Subcutaneous adipose tissue (tissue), 4 donors: ENCODE results near the gene IGFBP3. TPM values are rescaled to one million over a fixed set of nuclear protein-coding genes. Genes with fewer than 3 reads are reported as not detected.

ENCODE experiments used
- CTCF ChIP-seq: fragments of 450-650 bp; IDR thresholded peaks from one replicate; pipeline ENCODE4 v1.5.1; 2016; ENCODE audit warnings: low read depth, mild to moderate bottlenecking, control low read depth, antibody characterized with exemption, moderate library complexity
- total RNA-seq, 4 donors: library from RNA; depleted of rRNA; stranded (reverse); fragments of >200 nt; gene quantifications; one replicate each; pipeline ENCODE4 v1.1.0, GENCODE V29; 2016

IGFBP3 gene
- total RNA-seq, 4 donors from 2014 or later, result 551 to 1,271 (median 833) TPM

DNA sequence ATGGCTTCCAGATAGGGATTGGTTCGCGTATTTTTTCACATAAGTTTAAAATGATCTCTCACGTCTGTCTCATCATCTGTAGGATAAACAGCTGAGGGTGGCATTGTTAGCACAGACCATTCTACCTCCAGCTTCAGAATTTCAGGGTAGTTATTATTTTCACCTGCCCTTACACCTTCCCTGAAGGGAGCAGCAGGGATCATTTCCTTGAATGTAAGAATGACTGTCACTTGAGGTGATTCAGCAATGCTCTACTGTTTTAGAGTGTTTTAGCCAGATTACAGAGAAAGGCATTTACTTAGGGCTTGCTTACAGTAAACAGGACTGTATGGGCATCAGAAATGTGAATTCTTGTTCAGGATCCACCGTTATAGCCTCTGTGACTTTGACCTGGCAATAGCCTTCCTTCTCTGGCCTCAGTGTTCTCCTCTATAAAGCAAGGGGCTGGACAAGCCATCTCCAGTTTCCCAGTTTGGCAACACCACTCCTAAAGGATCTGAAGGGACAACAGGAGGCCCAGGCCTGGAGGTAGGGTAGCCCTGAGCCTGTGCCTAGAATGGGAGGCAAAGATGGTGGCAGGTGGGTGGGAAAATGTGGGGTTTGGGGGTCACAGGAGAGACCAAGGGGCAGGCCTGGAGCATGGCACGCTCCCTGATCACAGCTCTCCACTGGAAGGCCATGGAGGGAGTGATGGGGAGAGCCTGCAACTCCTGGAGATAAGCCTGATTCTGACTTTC, 34.0 kb downstream of the IGFBP3 start:
- TF ChIP-seq CTCF, result no peak

DNA sequence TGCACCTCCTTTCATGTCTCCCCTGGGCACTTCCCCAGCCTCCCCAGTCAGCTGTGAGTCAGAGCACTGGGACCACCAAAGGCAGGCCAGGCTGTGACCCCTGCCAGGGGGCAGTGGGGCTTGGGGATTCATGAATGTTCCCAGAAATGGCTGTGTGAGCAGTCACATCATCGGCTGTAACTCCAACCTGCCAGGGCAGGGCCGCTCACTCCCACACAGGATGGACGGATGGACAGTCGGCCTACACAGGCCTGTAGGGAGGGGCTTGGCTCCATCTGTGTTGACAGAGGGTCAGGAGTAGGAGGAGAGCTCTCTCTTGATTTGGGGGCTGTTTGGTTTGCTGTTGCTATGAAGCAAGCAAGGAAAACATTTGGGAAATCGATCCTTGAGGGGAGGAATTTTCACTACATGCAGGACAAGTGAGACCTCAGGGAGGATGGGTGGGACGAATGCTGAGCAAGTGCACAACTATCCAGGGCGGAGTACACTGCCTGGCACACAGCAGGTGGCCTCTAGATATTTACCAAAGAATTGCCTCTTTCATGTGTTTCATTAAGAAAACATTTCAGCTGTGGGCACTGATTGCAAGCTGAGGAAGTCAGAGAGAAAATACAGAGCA, 35.7 kb downstream of the IGFBP3 start:
- no peak for TF ChIP-seq CTCF

DNA sequence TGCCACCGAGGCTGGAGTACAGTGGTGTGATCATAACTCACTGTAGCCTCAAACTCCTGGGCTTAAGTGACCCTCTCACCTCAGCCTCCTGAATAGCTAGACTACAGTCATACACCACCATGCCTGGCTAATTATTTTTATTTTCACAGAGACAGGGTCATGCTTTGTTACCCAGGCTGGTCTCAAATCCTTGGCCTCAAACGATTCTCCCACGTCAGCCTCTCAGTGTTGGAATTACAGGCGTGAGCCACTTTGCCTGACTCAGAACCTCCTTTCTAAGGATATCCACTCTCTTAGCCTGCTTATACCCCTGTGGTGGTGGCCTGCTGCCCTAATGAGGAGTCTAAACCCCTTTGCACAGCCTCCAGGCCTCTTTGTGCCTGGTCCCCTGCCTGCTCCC, 36.9 kb downstream of the IGFBP3 start:
- TF ChIP-seq CTCF, result no peak

- no peak for TF ChIP-seq CTCF
Measured at GRCh38 chr7:45882465-45882810, 38.6 kb downstream of the IGFBP3 start.

- TF ChIP-seq CTCF, result no peak
Measured at GRCh38 chr7:45881759-45882464, 39.2 kb downstream of the IGFBP3 start.

DNA sequence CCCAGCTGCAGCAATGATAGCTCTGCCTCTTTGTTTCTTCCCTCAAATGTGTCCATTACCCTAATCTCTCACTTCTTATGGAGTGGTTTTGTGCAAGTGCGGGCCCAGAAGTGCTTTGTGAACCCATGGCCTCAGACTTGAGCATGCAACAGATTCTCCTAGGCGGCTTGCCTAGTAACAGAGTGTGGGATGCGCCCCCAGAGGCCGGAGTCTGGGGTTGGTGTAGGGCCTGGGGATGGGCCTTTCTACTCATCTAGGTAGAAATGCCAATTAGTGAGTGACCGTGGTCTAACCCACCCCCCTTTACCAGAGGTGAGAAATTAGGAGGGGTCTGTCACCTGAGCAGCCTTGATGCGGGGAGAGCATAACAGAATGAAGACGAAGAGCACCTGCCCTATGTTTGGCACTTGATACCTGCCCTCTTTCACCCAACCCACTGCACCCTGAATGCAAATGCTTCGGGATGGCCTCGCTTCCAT, 39.8 kb downstream of the IGFBP3 start:
- TF ChIP-seq CTCF, result no peak

DNA sequence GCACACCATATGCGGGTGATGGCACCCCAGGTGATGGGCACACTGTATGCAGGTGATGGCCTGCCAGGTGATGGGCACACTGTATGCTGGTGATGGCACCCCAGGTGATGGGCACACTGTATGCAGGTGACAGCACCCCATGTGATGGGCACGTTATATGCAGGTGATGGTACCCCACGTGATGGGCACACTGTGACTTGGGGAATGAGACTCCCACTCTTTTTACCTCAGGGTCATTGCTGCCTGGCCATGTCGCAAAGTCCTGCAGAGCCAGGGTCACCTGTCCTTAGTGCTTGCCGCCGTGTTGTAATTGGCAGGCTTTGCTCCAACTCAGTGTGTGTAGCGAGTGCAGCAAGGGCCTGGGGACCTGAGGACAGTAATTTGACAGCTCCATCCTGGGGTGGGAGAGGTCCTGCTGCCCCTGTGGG, 40.6 kb downstream of the IGFBP3 start:
- TF ChIP-seq CTCF, result no peak
